ENCODE measurements around the gene CASK.

GRCh38 chrX:41538707-41539106, 384.6 kb downstream of the CASK start:
- TF ChIP-seq POLR2A (IDR thresholded peaks at IDR 0.05; ENCODE audit: low read depth, low read length) (no peak), POLR2AphosphoS5 (IDR thresholded peaks at IDR 0.05; ENCODE audit: low read depth, low read length) (no peak)
